Cardiac muscle cell (in vitro differentiated cells and primary cell): Measurements from ENCODE around the gene CD46. TPM values are rescaled to one million over a fixed set of nuclear protein-coding genes. Genes with fewer than 3 reads are reported as not detected.

Source experiments
- DNase-seq, 2 donors: peaks; one replicate each; pipeline versions ENCODE4 v3.0.0 to v3.0.0-alpha.2; 2010 to 2017; ENCODE audit warnings: low read depth in 1 of 2, low spot score in 1 of 2
- H3K27ac ChIP-seq: fragments of 200-600 bp; sonication (generic); 2 replicates; pipeline ENCODE4 v1.5.1; 2016
- H3K27me3 ChIP-seq: fragments of 200-600 bp; sonication (generic); 2 replicates; pipeline ENCODE4 v1.6.0; 2016; ENCODE audit warnings: control low read depth
- H3K36me3 ChIP-seq: fragments of 200-600 bp; sonication (generic); 2 replicates; pipeline ENCODE4 v1.5.1; 2016; ENCODE audit warnings: control low read depth
- H3K4me1 ChIP-seq: fragments of 200-600 bp; sonication (generic); 2 replicates; pipeline ENCODE4 v1.8.1; 2017; ENCODE audit warnings: low read depth, mild to moderate bottlenecking, mixed run types
- H3K4me3 ChIP-seq: fragments of 200-600 bp; sonication (generic); 2 replicates; pipeline ENCODE4 v1.5.1; 2016; ENCODE audit warnings: mild to moderate bottlenecking
- H3K9me3 ChIP-seq: fragments of 200-600 bp; sonication (generic); 2 replicates; pipeline ENCODE4 v1.5.1; 2017; ENCODE audit warnings: low read depth, mild to moderate bottlenecking, control low read depth
- CTCF ChIP-seq: IDR thresholded peaks from 2 replicates; pipeline ENCODE4 v1.5.1; 2012; ENCODE audit warnings: low read depth, mild to moderate bottlenecking, low read length
- polyA plus RNA-seq: library from polyadenylated mRNA; unstranded; fragments of >200 nt; fragmentation: Nextera tagmentation; extraction: Ambion mirVana; gene quantifications from 2 replicates; pipeline ENCODE4 v1.2.1, GENCODE V29; 2016
- total RNA-seq: library from RNA; depleted of rRNA; stranded (reverse); fragments of >200 nt; gene quantifications from 2 replicates; pipeline ENCODE4 v1.2.3, GENCODE V29; 2016

Gene CD46
- total and polyA plus RNA-seq, 2 experiments from 2014 or later = 91.7 to 123 TPM

GRCh38 chr1:207797229-207797973, 45.5 kb downstream of the CD46 start:
- DNase-seq = peak; percentile 75 to 89
- Histone ChIP-seq H3K4me3 (no peak overlapping the region), H3K4me1 (no peaks in the 10 kb centered on the region), H3K36me3 (peaks cover 17% of the 10 kb centered on the region), H3K27me3 (no peaks in the 10 kb centered on the region), H3K9me3 (no peaks in the 10 kb centered on the region), H3K27ac (no peak overlapping the region)
- peak; percentile 84 for TF ChIP-seq CTCF

GRCh38 chr1:207798847-207799246, 47.0 kb downstream of the CD46 start:
- peaks cover 12% of the 10 kb centered on the region for H3K36me3 ChIP-seq
- no peak overlapping the region for H3K27ac ChIP-seq
- no peak for TF ChIP-seq CTCF
- no peaks in the 10 kb centered on the region for H3K27me3 ChIP-seq
- H3K4me3 ChIP-seq = no peak overlapping the region
- DNase-seq = no peak
- H3K4me1 ChIP-seq = no peaks in the 10 kb centered on the region
- H3K9me3 ChIP-seq = no peaks in the 10 kb centered on the region

GRCh38 chr1:207799989-207800648, 48.3 kb downstream of the CD46 start:
- Histone ChIP-seq H3K4me1 (peaks cover 9% of the 10 kb centered on the region), H3K9me3 (no peaks in the 10 kb centered on the region), H3K27me3 (no peaks in the 10 kb centered on the region), H3K27ac (no peak overlapping the region), H3K4me3 (no peak overlapping the region), H3K36me3 (no peaks in the 10 kb centered on the region)
- no peak for DNase-seq
- TF ChIP-seq CTCF = no peak

GRCh38 chr1:207801819-207802218, 50.0 kb downstream of the CD46 start:
- Histone ChIP-seq H3K4me3 (no peak overlapping the region), H3K36me3 (no peaks in the 10 kb centered on the region), H3K27me3 (no peaks in the 10 kb centered on the region), H3K9me3 (no peaks in the 10 kb centered on the region), H3K4me1 (peaks cover 9% of the 10 kb centered on the region), H3K27ac (no peak overlapping the region)
- TF ChIP-seq CTCF = no peak
- DNase-seq = no peak

GRCh38 chr1:207803678-207804077, 51.8 kb downstream of the CD46 start:
- no peak for TF ChIP-seq CTCF
- Histone ChIP-seq H3K27me3 (no peaks in the 10 kb centered on the region), H3K4me1 (peaks cover 15% of the 10 kb centered on the region), H3K36me3 (no peaks in the 10 kb centered on the region), H3K4me3 (no peak overlapping the region), H3K27ac (no peak overlapping the region), H3K9me3 (no peaks in the 10 kb centered on the region)
- no peak for DNase-seq
